GM12892 (cell line): ENCODE measurements around the gene PLA2G2D.

ENCODE experiments used
- POLR2AphosphoS5 ChIP-seq: IDR thresholded peaks from 2 replicates; pipeline ENCODE4 v1.6.1; 2011; ENCODE audit warnings: low read depth, low read length, control low read depth
- TAF1 ChIP-seq: IDR thresholded peaks from 2 replicates; pipeline ENCODE4 v1.6.1; 2011; ENCODE audit warnings: low read depth, mild to moderate bottlenecking, control low read depth, low read length, borderline replicate concordance

- TF ChIP-seq POLR2AphosphoS5, result no peak
- TF ChIP-seq TAF1, result no peak
Measured at GRCh38 chr1:20076710-20077461, 42.5 kb downstream of the PLA2G2D start.
